ENCODE data around the gene SYTL3. TPM values are rescaled to one million over a fixed set of nuclear protein-coding genes. Genes with fewer than 3 reads are reported as not detected.

Gene SYTL3
- total and polyA plus RNA-seq, 9 of the 15 experiments (the other 6 are each of a cell fraction or from before 2014, with no cell fraction given), result 0.04 to 0.46 (median 0.17) TPM; not detected in 1

DNA sequence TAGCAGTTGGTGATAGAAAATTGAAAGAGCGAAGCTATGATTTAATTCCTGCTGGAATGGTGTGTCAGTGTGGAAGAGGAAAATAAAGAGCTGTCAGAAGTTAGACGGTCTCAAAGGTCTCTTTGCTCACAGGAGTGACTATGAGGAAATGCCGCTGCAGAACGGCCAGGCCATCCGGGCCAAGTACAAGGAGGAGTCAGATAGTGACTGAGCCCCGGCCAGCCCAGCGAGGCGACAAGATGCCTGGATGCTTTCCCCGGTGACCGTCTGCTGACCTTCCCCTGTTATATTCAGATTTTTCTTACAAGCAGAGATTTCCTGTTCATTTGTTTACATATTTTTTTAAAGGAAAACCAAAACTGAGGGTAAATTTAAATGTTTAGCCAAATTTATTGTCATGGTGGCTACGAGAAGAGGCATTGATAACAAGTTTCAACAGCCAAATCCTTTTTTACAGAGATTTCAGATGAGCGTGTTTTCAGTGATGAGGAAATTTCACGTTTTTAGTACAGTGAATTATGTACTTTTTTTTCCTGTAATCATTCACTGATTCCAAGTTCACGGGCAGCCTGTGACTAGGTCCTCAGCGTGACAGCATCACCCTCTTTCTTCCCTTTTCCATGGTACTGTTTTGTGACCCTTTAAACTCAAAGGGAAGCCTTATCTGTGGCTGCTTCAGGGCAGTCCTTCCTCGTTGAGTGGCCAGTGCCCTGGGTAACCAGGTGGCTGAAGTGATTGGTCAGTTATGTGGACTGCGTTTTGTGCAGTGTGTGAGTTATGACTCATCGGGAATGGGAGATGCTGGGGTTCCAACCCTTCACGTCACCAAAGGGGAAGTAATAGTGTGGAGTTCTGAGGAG is 17.9 kb upstream of the SYTL3 start (continued):
- TF ChIP-seq EHMT2 (IDR thresholded peaks at IDR 0.05) (0 out of 2 replicates have a peak, but pooled peaks have one; percentile 21), ZNF143 (CRISPR knock-in tag; IDR thresholded peaks at IDR 0.05) (no peak), POLR2B (IDR thresholded peaks at IDR 0.05; ENCODE audit: low read depth, partially characterized antibody) (no peak), ZNF79 (CRISPR knock-in tag; IDR thresholded peaks at IDR 0.05; ENCODE audit: low read depth) (no peak), ATF7 (IDR thresholded peaks at IDR 0.05) (peak; percentile 88), DIDO1 (tag; IDR thresholded peaks at IDR 0.05; ENCODE audit: low read depth) (no peak), ZNF445 (CRISPR knock-in tag; IDR thresholded peaks at IDR 0.05; ENCODE audit: low read depth) (no peak), ZKSCAN3 (CRISPR knock-in tag; IDR thresholded peaks at IDR 0.05) (no peak), KAT7 (CRISPR knock-in tag; IDR thresholded peaks at IDR 0.05; ENCODE audit: borderline replicate concordance) (no peak; the same call in 1 of the 2 replicates)
- TF ChIP-seq, protein P1, sequence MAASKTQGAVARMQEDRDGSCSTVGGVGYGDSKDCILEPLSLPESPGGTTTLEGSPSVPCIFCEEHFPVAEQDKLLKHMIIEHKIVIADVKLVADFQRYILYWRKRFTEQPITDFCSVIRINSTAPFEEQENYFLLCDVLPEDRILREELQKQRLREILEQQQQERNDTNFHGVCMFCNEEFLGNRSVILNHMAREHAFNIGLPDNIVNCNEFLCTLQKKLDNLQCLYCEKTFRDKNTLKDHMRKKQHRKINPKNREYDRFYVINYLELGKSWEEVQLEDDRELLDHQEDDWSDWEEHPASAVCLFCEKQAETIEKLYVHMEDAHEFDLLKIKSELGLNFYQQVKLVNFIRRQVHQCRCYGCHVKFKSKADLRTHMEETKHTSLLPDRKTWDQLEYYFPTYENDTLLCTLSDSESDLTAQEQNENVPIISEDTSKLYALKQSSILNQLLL (CRISPR knock-in tag; IDR thresholded peaks at IDR 0.05; ENCODE audit: borderline replicate concordance), result no peak
- TF ChIP-seq, protein P2, sequence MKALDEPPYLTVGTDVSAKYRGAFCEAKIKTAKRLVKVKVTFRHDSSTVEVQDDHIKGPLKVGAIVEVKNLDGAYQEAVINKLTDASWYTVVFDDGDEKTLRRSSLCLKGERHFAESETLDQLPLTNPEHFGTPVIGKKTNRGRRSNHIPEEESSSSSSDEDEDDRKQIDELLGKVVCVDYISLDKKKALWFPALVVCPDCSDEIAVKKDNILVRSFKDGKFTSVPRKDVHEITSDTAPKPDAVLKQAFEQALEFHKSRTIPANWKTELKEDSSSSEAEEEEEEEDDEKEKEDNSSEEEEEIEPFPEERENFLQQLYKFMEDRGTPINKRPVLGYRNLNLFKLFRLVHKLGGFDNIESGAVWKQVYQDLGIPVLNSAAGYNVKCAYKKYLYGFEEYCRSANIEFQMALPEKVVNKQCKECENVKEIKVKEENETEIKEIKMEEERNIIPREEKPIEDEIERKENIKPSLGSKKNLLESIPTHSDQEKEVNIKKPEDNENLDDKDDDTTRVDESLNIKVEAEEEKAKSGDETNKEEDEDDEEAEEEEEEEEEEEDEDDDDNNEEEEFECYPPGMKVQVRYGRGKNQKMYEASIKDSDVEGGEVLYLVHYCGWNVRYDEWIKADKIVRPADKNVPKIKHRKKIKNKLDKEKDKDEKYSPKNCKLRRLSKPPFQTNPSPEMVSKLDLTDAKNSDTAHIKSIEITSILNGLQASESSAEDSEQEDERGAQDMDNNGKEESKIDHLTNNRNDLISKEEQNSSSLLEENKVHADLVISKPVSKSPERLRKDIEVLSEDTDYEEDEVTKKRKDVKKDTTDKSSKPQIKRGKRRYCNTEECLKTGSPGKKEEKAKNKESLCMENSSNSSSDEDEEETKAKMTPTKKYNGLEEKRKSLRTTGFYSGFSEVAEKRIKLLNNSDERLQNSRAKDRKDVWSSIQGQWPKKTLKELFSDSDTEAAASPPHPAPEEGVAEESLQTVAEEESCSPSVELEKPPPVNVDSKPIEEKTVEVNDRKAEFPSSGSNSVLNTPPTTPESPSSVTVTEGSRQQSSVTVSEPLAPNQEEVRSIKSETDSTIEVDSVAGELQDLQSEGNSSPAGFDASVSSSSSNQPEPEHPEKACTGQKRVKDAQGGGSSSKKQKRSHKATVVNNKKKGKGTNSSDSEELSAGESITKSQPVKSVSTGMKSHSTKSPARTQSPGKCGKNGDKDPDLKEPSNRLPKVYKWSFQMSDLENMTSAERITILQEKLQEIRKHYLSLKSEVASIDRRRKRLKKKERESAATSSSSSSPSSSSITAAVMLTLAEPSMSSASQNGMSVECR (CRISPR knock-in tag; IDR thresholded peaks at IDR 0.05), result peak; percentile 67
- TF ChIP-seq, protein P3, sequence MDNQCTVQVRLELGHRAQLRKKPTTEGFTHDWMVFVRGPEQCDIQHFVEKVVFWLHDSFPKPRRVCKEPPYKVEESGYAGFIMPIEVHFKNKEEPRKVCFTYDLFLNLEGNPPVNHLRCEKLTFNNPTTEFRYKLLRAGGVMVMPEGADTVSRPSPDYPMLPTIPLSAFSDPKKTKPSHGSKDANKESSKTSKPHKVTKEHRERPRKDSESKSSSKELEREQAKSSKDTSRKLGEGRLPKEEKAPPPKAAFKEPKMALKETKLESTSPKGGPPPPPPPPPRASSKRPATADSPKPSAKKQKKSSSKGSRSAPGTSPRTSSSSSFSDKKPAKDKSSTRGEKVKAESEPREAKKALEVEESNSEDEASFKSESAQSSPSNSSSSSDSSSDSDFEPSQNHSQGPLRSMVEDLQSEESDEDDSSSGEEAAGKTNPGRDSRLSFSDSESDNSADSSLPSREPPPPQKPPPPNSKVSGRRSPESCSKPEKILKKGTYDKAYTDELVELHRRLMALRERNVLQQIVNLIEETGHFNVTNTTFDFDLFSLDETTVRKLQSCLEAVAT (IDR thresholded peaks at IDR 0.05), result no peak
- TF ChIP-seq, protein P4, sequence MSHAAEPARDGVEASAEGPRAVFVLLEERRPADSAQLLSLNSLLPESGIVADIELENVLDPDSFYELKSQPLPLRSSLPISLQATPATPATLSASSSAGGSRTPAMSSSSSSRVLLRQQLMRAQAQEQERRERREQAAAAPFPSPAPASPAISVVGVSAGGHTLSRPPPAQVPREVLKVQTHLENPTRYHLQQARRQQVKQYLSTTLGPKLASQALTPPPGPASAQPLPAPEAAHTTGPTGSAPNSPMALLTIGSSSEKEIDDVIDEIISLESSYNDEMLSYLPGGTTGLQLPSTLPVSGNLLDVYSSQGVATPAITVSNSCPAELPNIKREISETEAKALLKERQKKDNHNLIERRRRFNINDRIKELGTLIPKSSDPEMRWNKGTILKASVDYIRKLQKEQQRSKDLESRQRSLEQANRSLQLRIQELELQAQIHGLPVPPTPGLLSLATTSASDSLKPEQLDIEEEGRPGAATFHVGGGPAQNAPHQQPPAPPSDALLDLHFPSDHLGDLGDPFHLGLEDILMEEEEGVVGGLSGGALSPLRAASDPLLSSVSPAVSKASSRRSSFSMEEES (CRISPR knock-in tag; IDR thresholded peaks at IDR 0.05), result no peak

Data from K562 (cell line).